ENCODE results near the gene MAPK8IP1. TPM values are rescaled to one million over a fixed set of nuclear protein-coding genes. Genes with fewer than 3 reads are reported as not detected.
"Not testable (repeated sequence)": the region's sequence is repeated elsewhere in the genome, so short reads cannot be mapped to it uniquely, and the experiment has no call there.

Gene MAPK8IP1
- total and polyA plus RNA-seq, 2 donors (not counting 1 experiment from before 2014, with no cell fraction given): 2.1 to 4.0 TPM

DNA sequence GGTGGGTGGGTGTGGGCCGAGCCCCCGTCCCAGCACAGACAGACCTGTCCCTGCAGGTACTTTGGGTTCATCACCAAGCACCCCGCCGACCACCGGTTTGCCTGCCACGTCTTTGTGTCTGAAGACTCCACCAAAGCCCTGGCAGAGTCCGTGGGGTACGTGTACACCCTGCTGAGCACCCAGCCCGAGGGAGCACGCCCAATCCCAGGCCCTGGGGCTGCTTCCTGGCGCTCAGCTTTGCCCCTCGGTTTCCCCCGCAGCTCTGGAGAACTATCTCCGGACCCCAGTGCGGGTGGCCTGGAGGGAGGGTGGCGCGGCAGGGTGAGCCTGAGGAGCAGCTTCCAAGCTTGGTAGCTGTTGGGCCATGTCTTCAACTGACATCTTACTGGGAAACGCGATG lies 19.6 kb downstream of the MAPK8IP1 start:
- peaks cover 9% of the 10 kb centered on the region for H4K20me1 ChIP-seq (ENCODE audit: control insufficient read depth, insufficient read depth, low read length, poor library complexity, severe bottlenecking)
- intact Hi-C loops (cut with micrococcal nuclease): no loop called here
- H3K4me1 ChIP-seq (ENCODE audit: control insufficient read depth in 2 of 2, insufficient read depth in 2 of 2, low read length in 2 of 2): peaks cover 3 to 18% of the 10 kb centered on the region in 2 donors
- Mint-ChIP-seq H3K27me3 (peaks cover 4% of the 10 kb centered on the region), H3K9me3 (ENCODE audit: insufficient read depth) (no peaks in the 10 kb centered on the region), H3K4me1 (peaks cover 18% of the 10 kb centered on the region), H3K4me3 (no peak overlapping the region), H3K27ac (no peak overlapping the region)
- H3K9me3 ChIP-seq (ENCODE audit: control extremely low read depth in 1 of 3, control insufficient read depth in 2 of 3, insufficient read depth in 1 of 3, low read length in 2 of 3): no peaks in the 10 kb centered on the region
- POLR2A ChIA-PET: no interaction called here
- peaks cover 0 to 6% (median 2%) of the 10 kb centered on the region in 4 experiments for H3K27me3 ChIP-seq (replicated peaks in 1 of 4; ENCODE audit: control extremely low read depth in 1 of 4, control insufficient read depth in 3 of 4, insufficient read depth in 4 of 4, low read length in 3 of 4)
- H3K36me3 ChIP-seq (replicated peaks in 1 of 2; ENCODE audit: control extremely low read depth in 1 of 2, control insufficient read depth in 1 of 2, extremely low read depth in 1 of 2, insufficient read depth in 2 of 2, low read length in 1 of 2): peaks cover 0 to 11% of the 10 kb centered on the region in 2 experiments
- CTCF ChIA-PET: interaction anchor here (0.5 kb wide), 1 partner anchor 612 kb away, joined by 3 read pairs; no protein-coding TSS in a partner anchor
- no peaks in the 10 kb centered on the region for H3K79me2 ChIP-seq (ENCODE audit: control insufficient read depth, insufficient read depth, low read length)
- TF ChIP-seq CTCF (IDR thresholded peaks at IDR 0.05) (no peak), EZH2 (IDR thresholded peaks at IDR 0.05; ENCODE audit: borderline replicate concordance, insufficient read depth, low read depth, low read length, poor library complexity, severe bottlenecking) (no peak)
- 96% methylated on average over 19 of the region's 19 CpGs for WGBS (ENCODE audit: insufficient coverage)
- no peak overlapping the region for H3K4me3 ChIP-seq (ENCODE audit: control extremely low read depth in 1 of 5, extremely low read depth in 1 of 5, insufficient read depth in 1 of 5, low read depth in 2 of 5, low read length in 4 of 5)
- no peak overlapping the region for H2AFZ ChIP-seq (ENCODE audit: insufficient read depth, low read depth, low read length, poor library complexity, severe bottlenecking)
- no peak for ATAC-seq (ENCODE audit: low read depth)
- H3K4me2 ChIP-seq (replicated peaks; ENCODE audit: low read depth, low read length, poor library complexity, severe bottlenecking): no peak overlapping the region
- H3K27ac ChIP-seq (ENCODE audit: low read length in 2 of 2): no peak overlapping the region
- no peak overlapping the region for H3K9ac ChIP-seq (ENCODE audit: low read length)
- DNase-seq: no peak

GRCh38 chr11:45905576-45905975 lies 20.1 kb downstream of the MAPK8IP1 start:
- H2AFZ ChIP-seq (ENCODE audit: insufficient read depth, low read depth, low read length, poor library complexity, severe bottlenecking); H3K9me3 Mint-ChIP-seq (ENCODE audit: insufficient read depth); H3K9ac ChIP-seq (ENCODE audit: low read length); H3K27ac ChIP-seq (ENCODE audit: low read length in 2 of 2); H3K9me3 ChIP-seq (ENCODE audit: control extremely low read depth in 1 of 3, control insufficient read depth in 2 of 3, insufficient read depth in 1 of 3, low read length in 2 of 3); intact Hi-C loops (cut with micrococcal nuclease); H3K79me2 ChIP-seq (ENCODE audit: control insufficient read depth, insufficient read depth, low read length); H3K4me2 ChIP-seq (replicated peaks; ENCODE audit: low read depth, low read length, poor library complexity, severe bottlenecking); H3K4me3 Mint-ChIP-seq; H3K27me3 ChIP-seq (replicated peaks in 1 of 4; ENCODE audit: control extremely low read depth in 1 of 4, control insufficient read depth in 3 of 4, insufficient read depth in 4 of 4, low read length in 3 of 4); H3K4me3 ChIP-seq (ENCODE audit: control extremely low read depth in 1 of 5, extremely low read depth in 1 of 5, insufficient read depth in 1 of 5, low read depth in 2 of 5, low read length in 4 of 5); H3K27me3 Mint-ChIP-seq; H3K27ac Mint-ChIP-seq; DNase-seq: not testable (repeated sequence)
- ATAC-seq (ENCODE audit: low read depth): peak; percentile 31
- Histone ChIP-seq H3K36me3 (replicated peaks in 1 of 2; ENCODE audit: control extremely low read depth in 1 of 2, control insufficient read depth in 1 of 2, extremely low read depth in 1 of 2, insufficient read depth in 2 of 2, low read length in 1 of 2) (peaks cover 0 to 14% of the 10 kb centered on the region in 2 experiments), H4K20me1 (ENCODE audit: control insufficient read depth, insufficient read depth, low read length, poor library complexity, severe bottlenecking) (peaks cover 14% of the 10 kb centered on the region), H3K4me1 (ENCODE audit: control insufficient read depth in 2 of 2, insufficient read depth in 2 of 2, low read length in 2 of 2) (peaks cover under 1 to 15% of the 10 kb centered on the region in 2 donors)
- ChIA-PET POLR2A (interaction anchor here (1.0 kb wide), 1 partner anchor 11 kb away, joined by 5 read pairs; no protein-coding TSS in a partner anchor), CTCF (interaction anchor here (0.5 kb wide), 1 partner anchor 612 kb away, joined by 3 read pairs; no protein-coding TSS in a partner anchor)
- H3K4me1 Mint-ChIP-seq: peaks cover 15% of the 10 kb centered on the region
- 61% methylated on average over 3 of the region's 6 CpGs for WGBS (ENCODE audit: insufficient coverage)

All from B cell (primary cell).